ENCODE measurements around the gene MACROD1. TPM values are rescaled to one million over a fixed set of nuclear protein-coding genes. Genes with fewer than 3 reads are reported as not detected.

Gene MACROD1
- total and polyA plus RNA-seq, 9 of the 15 experiments (the other 6 are each of a cell fraction or from before 2014, with no cell fraction given) = 1.1 to 60.0 (median 26.4) TPM

- peak; percentile 32 for TF ChIP-seq REST (IDR thresholded peaks at IDR 0.05; ENCODE audit: borderline replicate concordance)
- TF ChIP-seq REST (CRISPR knock-in tag; IDR thresholded peaks at IDR 0.05; ENCODE audit: low read depth) = no peak
- peak; percentile 50; the same call in 1 of the 2 replicates for TF ChIP-seq ZBTB33 (CRISPR knock-in tag; IDR thresholded peaks at IDR 0.05)
- TF ChIP-seq ZBTB7A (IDR thresholded peaks at IDR 0.05; ENCODE audit: borderline replicate concordance, control insufficient read depth, low read depth, low read length) = peak; percentile 14; the same call in 1 of the 2 replicates
- TF ChIP-seq HOXB6 (CRISPR knock-in tag; IDR thresholded peaks at IDR 0.05; ENCODE audit: borderline replicate concordance) = no peak
Measured at GRCh38 chr11:64040684-64041322, 125.1 kb downstream of the MACROD1 start (continued).
